WTC11 (cell line): Measurements from ENCODE around the gene HS2ST1. TPM values are rescaled to one million over a fixed set of nuclear protein-coding genes. Genes with fewer than 3 reads are reported as not detected.

ENCODE experiments used
- ATAC-seq: fragments of 200-7000 bp; cut with Tn5 transposase; 2 replicates; pipeline ENCODE4 v1.10.0; 2021; ENCODE audit warnings: mild to moderate bottlenecking, moderate library complexity
- CTCF ChIA-PET: fragments of 300-600 bp; sonication (Branson Sonifier 250); formaldehyde crosslinking; loops from one replicate; lab custom pipeline; 2021; ENCODE audit warnings: antibody characterized with exemption; lab: Charles Lee
- POLR2A ChIA-PET: fragments of 350-600 bp; sonication (Branson Sonifier 250); formaldehyde crosslinking; loops from one replicate; lab custom pipeline; 2021; ENCODE audit warnings: antibody characterized with exemption; lab: Charles Lee
- DNase-seq: peaks from one replicate; pipeline ENCODE4 v3.0.0; 2021; ENCODE audit warnings: low spot score
- H3K27ac Mint-ChIP-seq: 2 replicates; pipeline ENCODE4 v1.8.0; 2021; ENCODE audit warnings: mixed read lengths
- H3K27me3 Mint-ChIP-seq: 2 replicates; pipeline ENCODE4 v1.8.0; 2021; ENCODE audit warnings: low read depth, mild to moderate bottlenecking, moderate library complexity, mixed read lengths
- H3K36me3 Mint-ChIP-seq: 2 replicates; pipeline ENCODE4 v1.8.0; 2021; ENCODE audit warnings: mixed read lengths
- H3K4me1 Mint-ChIP-seq: 2 replicates; pipeline ENCODE4 v1.8.0; 2022; ENCODE audit warnings: mixed read lengths
- H3K4me3 Mint-ChIP-seq: 2 replicates; pipeline ENCODE4 v1.8.0; 2021; ENCODE audit warnings: mild to moderate bottlenecking, moderate library complexity, mixed read lengths
- H3K9me3 Mint-ChIP-seq: 2 replicates; pipeline ENCODE4 v1.8.0; 2021; ENCODE audit warnings: mixed read lengths
- ATF1 ChIP-seq: sonication (generic); formaldehyde crosslinking; IDR thresholded peaks from 2 replicates; pipeline ENCODE4 v1.8.1; 2023; ENCODE audit warnings: mild to moderate bottlenecking, moderate library complexity, missing genetic modification reagents
- ATF2 ChIP-seq: sonication (generic); formaldehyde crosslinking; IDR thresholded peaks from 2 replicates; pipeline ENCODE4 v1.8.1; 2022; ENCODE audit warnings: low read depth, missing genetic modification reagents, borderline replicate concordance
- E2F5 ChIP-seq: sonication (generic); formaldehyde crosslinking; IDR thresholded peaks from 2 replicates; pipeline ENCODE4 v1.8.1; 2022; ENCODE audit warnings: mild to moderate bottlenecking, moderate library complexity, missing genetic modification reagents
- ELF4 ChIP-seq: sonication (generic); formaldehyde crosslinking; IDR thresholded peaks from 2 replicates; pipeline ENCODE4 v1.8.1; 2022; ENCODE audit warnings: low read depth, mild to moderate bottlenecking, moderate library complexity, missing genetic modification reagents
- ERG ChIP-seq: fragments of 250-450 bp; sonication (Bioruptor Pico); IDR thresholded peaks from 2 replicates; pipeline ENCODE4 v1.8.0; 2021; ENCODE audit warnings: mild to moderate bottlenecking
- FOXK1 ChIP-seq: sonication (generic); formaldehyde crosslinking; IDR thresholded peaks from 2 replicates; pipeline ENCODE4 v1.8.0; 2022; ENCODE audit warnings: mild to moderate bottlenecking, moderate library complexity, missing genetic modification reagents
- FOXP1 ChIP-seq: sonication (generic); formaldehyde crosslinking; IDR thresholded peaks from 2 replicates; pipeline ENCODE4 v1.8.0; 2022; ENCODE audit warnings: missing genetic modification reagents, mild to moderate bottlenecking, moderate library complexity, borderline replicate concordance
- GRHL2 ChIP-seq: fragments of 250-450 bp; sonication (Bioruptor Pico); IDR thresholded peaks from 2 replicates; pipeline ENCODE4 v1.8.0; 2022; ENCODE audit warnings: mild to moderate bottlenecking, moderate library complexity; ENCODE audit not compliant: insufficient replicate concordance, severe bottlenecking
- GTF2I ChIP-seq: fragments of 250-450 bp; sonication (Bioruptor Pico); conservative IDR thresholded peaks from 2 replicates; pipeline ENCODE4 v1.4.0; 2021; ENCODE audit warnings: mild to moderate bottlenecking
- HMGA2 ChIP-seq: fragments of 250-450 bp; sonication (Bioruptor Pico); IDR thresholded peaks from 2 replicates; pipeline ENCODE4 v1.4.0; 2021; ENCODE audit warnings: mild to moderate bottlenecking, moderate library complexity
- RELA ChIP-seq: sonication (generic); formaldehyde crosslinking; IDR thresholded peaks from 2 replicates; pipeline ENCODE4 v1.8.1; 2022; ENCODE audit warnings: missing genetic modification reagents, mild to moderate bottlenecking, borderline replicate concordance
- RORB ChIP-seq: fragments of 250-450 bp; sonication (Bioruptor Pico); IDR thresholded peaks from 2 replicates; pipeline ENCODE4 v1.9.0; 2021; ENCODE audit warnings: mild to moderate bottlenecking
- SMAD3 ChIP-seq: sonication (generic); formaldehyde crosslinking; IDR thresholded peaks from 2 replicates; pipeline ENCODE4 v1.8.0; 2022; ENCODE audit warnings: missing genetic modification reagents, mild to moderate bottlenecking, borderline replicate concordance
- SMAD4 ChIP-seq: sonication (generic); formaldehyde crosslinking; IDR thresholded peaks from 2 replicates; pipeline ENCODE4 v1.8.0; 2022; ENCODE audit warnings: mild to moderate bottlenecking, missing genetic modification reagents
- TCF7 ChIP-seq: sonication (generic); formaldehyde crosslinking; IDR thresholded peaks from 2 replicates; pipeline ENCODE4 v1.8.0; 2022; ENCODE audit warnings: mild to moderate bottlenecking, low read depth, missing genetic modification reagents, moderate library complexity
- TP53 ChIP-seq: sonication (generic); formaldehyde crosslinking; IDR thresholded peaks from 2 replicates; pipeline ENCODE4 v1.8.1; 2023; ENCODE audit warnings: mild to moderate bottlenecking, missing genetic modification reagents
- USF2 ChIP-seq: sonication (generic); formaldehyde crosslinking; IDR thresholded peaks from 2 replicates; pipeline ENCODE4 v1.8.1; 2023; ENCODE audit warnings: mild to moderate bottlenecking, missing genetic modification reagents, moderate library complexity
- ZNF232 ChIP-seq: sonication (generic); formaldehyde crosslinking; IDR thresholded peaks from 2 replicates; pipeline ENCODE4 v1.8.0; 2022; ENCODE audit warnings: mild to moderate bottlenecking, missing genetic modification reagents
- ZNF281 ChIP-seq: sonication (generic); formaldehyde crosslinking; IDR thresholded peaks from 2 replicates; pipeline ENCODE4 v1.8.0; 2023; ENCODE audit warnings: mild to moderate bottlenecking, missing genetic modification reagents
- ZNF317 ChIP-seq: sonication (generic); formaldehyde crosslinking; IDR thresholded peaks from 2 replicates; pipeline ENCODE4 v1.8.1; 2023; ENCODE audit warnings: low read depth, mild to moderate bottlenecking, moderate library complexity, missing genetic modification reagents, borderline replicate concordance
- ZNF416 ChIP-seq: fragments of 250-450 bp; sonication (Bioruptor Pico); IDR thresholded peaks from 2 replicates; pipeline ENCODE4 v1.9.0; 2021; ENCODE audit warnings: mild to moderate bottlenecking, inconsistent platforms
- total RNA-seq: library from RNA; stranded (reverse); gene quantifications from 3 replicates; pipeline ENCODE4 v1.2.3, GENCODE V29; 2021
- TF ChIP-seq, protein P1 (sequence below): sonication (generic); formaldehyde crosslinking; conservative IDR thresholded peaks from 2 replicates; pipeline ENCODE4 v1.8.1; 2022; ENCODE audit warnings: mild to moderate bottlenecking, missing genetic modification reagents
- TF ChIP-seq, protein P2 (sequence below): sonication (generic); formaldehyde crosslinking; IDR thresholded peaks from 2 replicates; pipeline ENCODE4 v1.8.0; 2022; ENCODE audit warnings: mild to moderate bottlenecking, missing genetic modification reagents
- TF ChIP-seq, protein P3 (sequence below): sonication (generic); formaldehyde crosslinking; IDR thresholded peaks from 2 replicates; pipeline ENCODE4 v1.8.1; 2022; ENCODE audit warnings: mild to moderate bottlenecking, missing genetic modification reagents, moderate library complexity, borderline replicate concordance

Gene HS2ST1
- total RNA-seq, 1 experiment from 2014 or later = 24.7 TPM

- TF ChIP-seq, protein P1, sequence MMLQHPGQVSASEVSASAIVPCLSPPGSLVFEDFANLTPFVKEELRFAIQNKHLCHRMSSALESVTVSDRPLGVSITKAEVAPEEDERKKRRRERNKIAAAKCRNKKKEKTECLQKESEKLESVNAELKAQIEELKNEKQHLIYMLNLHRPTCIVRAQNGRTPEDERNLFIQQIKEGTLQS = no peak
- TF ChIP-seq ELF4 (CRISPR knock-in tag) (no peak), ZNF281 (CRISPR knock-in tag) (no peak), TCF7 (no peak), ATF2 (no peak), FOXK1 (CRISPR knock-in tag) (no peak), ZNF317 (CRISPR knock-in tag) (no peak), GRHL2 (CRISPR knock-in tag) (no peak), SMAD4 (CRISPR knock-in tag) (no peak)
- TF ChIP-seq, protein P2, sequence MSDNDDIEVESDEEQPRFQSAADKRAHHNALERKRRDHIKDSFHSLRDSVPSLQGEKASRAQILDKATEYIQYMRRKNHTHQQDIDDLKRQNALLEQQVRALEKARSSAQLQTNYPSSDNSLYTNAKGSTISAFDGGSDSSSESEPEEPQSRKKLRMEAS (CRISPR knock-in tag) = no peak
- Mint-ChIP-seq H3K36me3 (peaks cover 29% of the 10 kb centered on the region), H3K4me1 (peaks cover 16% of the 10 kb centered on the region), H3K27me3 (no peaks in the 10 kb centered on the region), H3K27ac (peak overlapping the region; percentile 86), H3K9me3 (peaks cover 23% of the 10 kb centered on the region), H3K4me3 (no peak overlapping the region)
- POLR2A ChIA-PET = no interaction called here
- peak; percentile 81 for ATAC-seq
- DNase-seq = no peak
- CTCF ChIA-PET = interaction anchor here (1.0 kb wide), 1 partner anchor 20 kb away, joined by 3 read pairs; no protein-coding TSS in a partner anchor
These were observed 185.8 kb downstream of the HS2ST1 start for GRCh38 chr1:87100271-87100670.

GRCh38 chr1:87103074-87103473 is 188.6 kb downstream of the HS2ST1 start:
- Mint-ChIP-seq H3K27me3 (no peaks in the 10 kb centered on the region), H3K9me3 (peaks cover 23% of the 10 kb centered on the region), H3K36me3 (peaks cover 27% of the 10 kb centered on the region), H3K4me3 (no peak overlapping the region), H3K27ac (no peak overlapping the region), H3K4me1 (peaks cover 11% of the 10 kb centered on the region)
- CTCF ChIA-PET = no interaction called here
- ATAC-seq (no peak), DNase-seq (no peak)
- POLR2A ChIA-PET = no interaction called here
- TF ChIP-seq GRHL2 (CRISPR knock-in tag) (no peak), HMGA2 (CRISPR knock-in tag) (no peak), FOXP1 (CRISPR knock-in tag) (no peak), USF2 (no peak), RORB (CRISPR knock-in tag) (no peak), GTF2I (CRISPR knock-in tag) (no peak), RELA (CRISPR knock-in tag) (no peak), ZNF232 (no peak), ATF1 (no peak), ERG (no peak), TP53 (CRISPR knock-in tag) (no peak), SMAD3 (CRISPR knock-in tag) (no peak), ZNF416 (CRISPR knock-in tag) (no peak), E2F5 (CRISPR knock-in tag) (no peak)
- TF ChIP-seq, protein P3, sequence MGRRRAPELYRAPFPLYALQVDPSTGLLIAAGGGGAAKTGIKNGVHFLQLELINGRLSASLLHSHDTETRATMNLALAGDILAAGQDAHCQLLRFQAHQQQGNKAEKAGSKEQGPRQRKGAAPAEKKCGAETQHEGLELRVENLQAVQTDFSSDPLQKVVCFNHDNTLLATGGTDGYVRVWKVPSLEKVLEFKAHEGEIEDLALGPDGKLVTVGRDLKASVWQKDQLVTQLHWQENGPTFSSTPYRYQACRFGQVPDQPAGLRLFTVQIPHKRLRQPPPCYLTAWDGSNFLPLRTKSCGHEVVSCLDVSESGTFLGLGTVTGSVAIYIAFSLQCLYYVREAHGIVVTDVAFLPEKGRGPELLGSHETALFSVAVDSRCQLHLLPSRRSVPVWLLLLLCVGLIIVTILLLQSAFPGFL (CRISPR knock-in tag) = no peak
